GM21737 (cell line): ENCODE results near the gene GPC4.

Source experiments
- ATAC-seq: cut with Tn5 transposase; IDR thresholded peaks from one replicate; pipeline ENCODE4 v1.9.1; 2021; ENCODE audit warnings: mild to moderate bottlenecking, moderate library complexity; ENCODE audit not compliant: unreplicated experiment

GPC4 gene

GRCh38 chrX:133415276-133416105 is at the start of gene GPC4:
Gene GPC4, minus strand, starts transcription at chrX:133415489. Its CDS starts 524 bp downstream, at chrX:133414965.
- no peak for ATAC-seq

GRCh38 chrX:133461231-133461630 is 45.9 kb upstream of the GPC4 start:
- ATAC-seq: no peak

GRCh38 chrX:133454924-133455323 is 39.6 kb upstream of the GPC4 start:
- ATAC-seq: no peak

GRCh38 chrX:133454491-133454914 is 39.2 kb upstream of the GPC4 start:
- ATAC-seq: no peak

GRCh38 chrX:133448512-133449076 is 33.3 kb upstream of the GPC4 start:
- no peak for ATAC-seq

- ATAC-seq: no peak
Observed at GRCh38 chrX:133444952-133445831, 29.9 kb upstream of the GPC4 start.

- ATAC-seq: no peak
Observed at GRCh38 chrX:133444196-133444595, 28.9 kb upstream of the GPC4 start.

- ATAC-seq: no peak
Observed at GRCh38 chrX:133440797-133441163, 25.5 kb upstream of the GPC4 start.

GRCh38 chrX:133440081-133440796 is 24.9 kb upstream of the GPC4 start:
- ATAC-seq: no peak

GRCh38 chrX:133437766-133438165 is 22.5 kb upstream of the GPC4 start:
- ATAC-seq: no peak

GRCh38 chrX:133437356-133437755 is 22.1 kb upstream of the GPC4 start:
- no peak for ATAC-seq

- ATAC-seq: no peak
Observed at GRCh38 chrX:133435544-133436124, 20.3 kb upstream of the GPC4 start.

- no peak for ATAC-seq
Observed at GRCh38 chrX:133434197-133434820, 19.0 kb upstream of the GPC4 start.

- no peak for ATAC-seq
Observed at GRCh38 chrX:133419911-133420310, 4.6 kb upstream of the GPC4 start.

- no peak for ATAC-seq
Observed at GRCh38 chrX:133418588-133418987, 3.3 kb upstream of the GPC4 start.

- no peak for ATAC-seq
Observed at GRCh38 chrX:133417364-133417763, 2.1 kb upstream of the GPC4 start.

GRCh38 chrX:133414406-133415275 is 648 bp downstream of the GPC4 start:
- ATAC-seq: no peak

GRCh38 chrX:133413218-133413925 is 1.9 kb downstream of the GPC4 start:
- ATAC-seq: no peak

- no peak for ATAC-seq
Observed at GRCh38 chrX:133412665-133413064, 2.6 kb downstream of the GPC4 start.
